GM18526 (cell line): ENCODE measurements around the gene NDEL1.

Source experiments
- POLR2A ChIP-seq: IDR thresholded peaks from 3 replicates; pipeline ENCODE4 v1.6.1; 2011; ENCODE audit not compliant: insufficient read length; ENCODE audit errors: extremely low read depth

NDEL1 gene

DNA sequence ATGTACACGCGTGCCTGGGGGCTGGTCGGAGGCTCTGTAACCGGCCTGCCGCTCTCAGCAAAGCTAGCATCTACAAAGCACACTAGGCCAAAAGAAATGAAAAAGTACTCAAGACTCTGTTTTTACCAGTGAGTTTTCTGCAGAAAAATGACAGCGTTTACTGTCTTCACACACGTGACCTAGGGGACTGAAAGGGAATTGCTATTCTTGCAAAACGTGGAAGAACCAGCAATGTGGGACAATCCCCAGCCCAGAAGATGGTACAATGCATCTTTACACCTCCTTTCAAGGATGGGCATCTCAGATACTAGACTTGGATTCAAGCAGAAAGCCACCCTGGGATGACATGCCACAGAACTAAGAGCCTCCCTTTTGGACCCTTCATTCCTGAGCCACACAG lies 41.5 kb downstream of the NDEL1 start:
- TF ChIP-seq POLR2A: no peak

DNA sequence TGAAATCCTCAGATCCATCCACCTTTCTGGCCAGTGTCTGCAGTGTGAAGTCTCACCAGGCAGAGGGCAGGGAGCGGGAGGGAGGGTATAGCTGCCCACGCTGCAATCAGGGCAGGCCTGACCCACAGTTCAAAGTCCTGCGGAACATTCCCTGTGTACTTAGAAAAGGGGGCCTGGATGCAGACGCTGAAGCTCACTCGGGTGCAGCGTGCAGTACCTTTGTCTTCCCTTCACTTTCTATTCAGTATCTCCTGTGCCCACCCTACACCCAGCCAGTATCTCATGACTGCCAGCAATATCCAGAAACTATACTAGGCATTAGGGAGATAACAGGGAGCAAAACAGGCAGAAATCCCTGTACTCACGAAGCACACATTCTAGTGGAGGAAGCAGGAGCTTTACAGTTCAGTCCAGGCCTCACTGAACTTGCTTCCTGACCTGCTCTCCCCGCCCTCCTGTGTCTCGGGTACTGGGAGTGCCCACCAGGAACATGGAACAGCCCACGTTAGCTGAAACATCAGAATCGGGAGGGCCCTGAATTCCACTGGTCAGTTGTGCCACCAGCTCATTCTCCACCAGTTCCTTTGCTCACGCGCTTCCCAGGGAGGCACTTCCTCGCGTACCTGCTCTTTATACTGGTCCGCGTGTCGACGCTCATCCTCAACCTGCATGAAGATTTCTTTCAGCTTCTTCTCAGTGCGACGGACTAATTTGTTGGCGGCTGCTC lies 42.2 kb downstream of the NDEL1 start:
- no peak for TF ChIP-seq POLR2A

GRCh38 chr17:8479431-8479947 lies 43.8 kb downstream of the NDEL1 start:
- TF ChIP-seq POLR2A: no peak

GRCh38 chr17:8480011-8480976 lies 44.6 kb downstream of the NDEL1 start:
- no peak for TF ChIP-seq POLR2A

DNA sequence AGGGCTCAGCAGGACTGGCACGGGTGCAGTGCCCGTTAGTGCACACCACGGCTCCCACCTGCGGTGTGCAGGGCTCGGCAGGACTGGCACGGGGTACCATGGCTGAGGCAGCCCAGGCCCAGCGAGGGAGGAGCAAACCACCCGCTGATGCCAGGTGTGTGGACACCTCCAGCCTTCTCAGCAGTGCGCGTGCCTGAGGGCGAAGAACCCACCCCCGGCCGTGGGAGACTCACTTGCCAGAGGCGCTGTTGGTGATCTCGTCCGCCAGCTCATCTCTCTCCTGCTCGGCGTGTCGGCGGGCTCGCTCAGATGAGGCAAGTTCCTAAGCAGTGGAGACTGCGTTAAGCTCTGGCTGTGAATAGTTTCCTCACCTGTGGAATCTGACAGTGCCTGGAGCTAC lies 45.4 kb downstream of the NDEL1 start:
- TF ChIP-seq POLR2A: no peak

GRCh38 chr17:8481703-8482102 lies 46.0 kb downstream of the NDEL1 start:
- TF ChIP-seq POLR2A: no peak

GRCh38 chr17:8482546-8482945 lies 46.9 kb downstream of the NDEL1 start:
- TF ChIP-seq POLR2A: no peak

- TF ChIP-seq POLR2A: no peak
These were observed 48.8 kb downstream of the NDEL1 start for GRCh38 chr17:8484465-8484864.

- TF ChIP-seq POLR2A: no peak
These were observed 49.8 kb downstream of the NDEL1 start for GRCh38 chr17:8485491-8485890.

DNA sequence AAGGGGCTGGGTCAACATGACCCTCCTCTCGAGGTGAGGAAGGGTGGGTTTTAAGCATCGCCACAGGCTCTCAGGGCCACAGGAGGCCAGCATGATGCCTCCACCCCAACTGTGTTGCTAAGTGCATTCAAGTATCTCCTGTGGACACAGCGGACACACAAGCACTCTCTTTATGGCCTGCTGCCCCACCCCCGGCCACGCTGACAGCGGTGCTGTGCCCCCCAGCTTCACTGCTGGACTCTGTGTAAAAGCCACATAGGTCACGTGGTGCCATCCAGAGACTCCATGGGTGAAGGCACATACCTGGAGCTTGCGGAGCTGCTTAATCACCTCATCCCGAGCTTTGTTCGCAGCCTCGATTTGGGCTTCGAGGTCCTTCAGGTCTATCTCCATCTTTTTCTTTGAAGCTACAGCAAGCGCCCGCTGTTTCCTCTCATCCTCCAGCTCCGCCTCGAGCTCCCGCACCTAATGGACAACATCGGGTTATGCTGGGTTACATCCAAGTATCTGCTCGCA lies 51.5 kb downstream of the NDEL1 start:
- no peak for TF ChIP-seq POLR2A

- no peak for TF ChIP-seq POLR2A
These were observed 52.1 kb downstream of the NDEL1 start for GRCh38 chr17:8487743-8488142.

DNA sequence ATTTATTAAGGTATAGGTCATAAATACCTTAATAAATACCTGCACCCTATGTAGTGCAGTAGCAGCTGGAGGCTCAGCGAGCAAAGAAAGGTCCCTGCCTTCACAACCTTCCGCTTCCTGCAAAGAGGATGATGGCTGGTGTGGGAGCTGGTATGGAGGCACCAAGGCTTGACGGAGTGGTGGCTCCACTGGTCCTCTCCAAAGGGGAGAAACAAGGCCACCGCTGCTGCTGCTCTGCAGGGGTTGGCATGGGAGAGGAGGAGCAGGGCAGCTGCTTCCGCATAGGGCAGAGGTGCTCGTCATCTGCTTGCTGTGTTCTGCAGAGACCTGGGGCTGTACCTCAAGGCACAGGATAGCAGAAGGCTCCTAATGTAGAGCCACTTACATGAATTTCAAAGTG lies 52.8 kb downstream of the NDEL1 start:
- no peak for TF ChIP-seq POLR2A

DNA sequence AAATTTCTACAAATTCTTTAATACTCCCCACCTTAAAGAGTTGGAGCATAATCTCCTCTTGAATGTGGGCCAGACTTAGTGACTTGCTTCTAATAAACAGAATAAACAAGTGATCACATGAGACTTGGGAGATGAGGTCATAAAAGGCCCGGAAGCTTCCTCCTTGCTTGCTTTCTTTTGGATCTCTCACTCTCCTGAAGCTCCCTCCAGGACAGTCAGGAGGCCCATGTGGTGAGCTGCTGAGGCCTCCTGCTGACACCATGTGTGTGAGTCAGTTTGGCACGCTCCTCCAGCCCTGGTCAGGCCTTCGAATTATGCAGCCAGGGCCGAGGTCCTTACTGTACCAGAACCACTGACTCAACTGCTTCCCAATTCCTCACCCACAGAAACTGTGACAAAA lies 53.2 kb downstream of the NDEL1 start:
- TF ChIP-seq POLR2A: no peak

GRCh38 chr17:8489841-8490240 lies 54.2 kb downstream of the NDEL1 start:
- no peak for TF ChIP-seq POLR2A

DNA sequence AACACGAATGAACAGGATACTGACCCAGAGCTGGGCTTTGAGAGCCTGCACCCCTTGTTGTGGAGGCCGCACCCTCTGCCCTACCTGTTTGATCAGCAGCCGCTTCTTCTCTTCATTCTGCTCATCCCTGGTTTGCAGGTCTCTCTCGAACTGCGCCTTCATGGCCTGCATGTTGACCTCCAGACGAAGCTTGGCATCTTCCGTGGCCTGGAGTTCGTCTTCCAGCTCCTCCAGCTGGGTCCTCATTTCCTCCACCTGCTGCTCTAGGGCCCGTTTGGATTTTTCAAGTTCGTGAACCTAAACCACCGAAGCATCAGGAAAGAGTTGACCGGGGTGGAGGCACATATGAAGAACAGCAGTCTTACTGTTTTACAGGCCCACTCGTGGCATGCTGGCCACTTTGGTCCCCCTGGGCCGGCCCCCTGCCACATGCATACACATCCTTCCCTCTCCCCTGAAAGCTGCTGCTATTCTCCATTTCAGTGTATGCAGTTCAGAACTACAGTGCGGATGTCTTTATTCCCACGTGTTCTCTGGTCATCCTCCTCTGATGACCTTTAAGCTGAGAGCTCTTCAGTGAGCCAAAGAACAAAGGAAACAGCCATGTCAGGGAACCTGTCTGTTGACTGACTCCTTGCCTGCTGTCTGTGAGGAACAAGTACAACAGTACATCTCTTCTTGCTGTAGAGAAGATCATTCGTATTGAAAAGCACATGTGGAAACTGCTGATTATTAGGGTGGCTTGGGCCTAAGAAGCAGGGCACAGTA lies 54.8 kb downstream of the NDEL1 start:
- TF ChIP-seq POLR2A: no peak
